Liver (tissue), 9 donors: ENCODE results near the gene THRA. TPM values are rescaled to one million over a fixed set of nuclear protein-coding genes. Genes with fewer than 3 reads are reported as not detected.

Experiments used
- DNase-seq: peaks from one replicate; pipeline ENCODE4 v3.0.0-alpha.2; 2017; ENCODE audit warnings: low spot score
- H3K27ac ChIP-seq, 2 donors: one replicate each; pipeline ENCODE4 v1.7.0; 2013; ENCODE audit warnings: inconsistent platforms in 2 of 2, low read length in 2 of 2, control low read depth in 1 of 2, low read depth in 1 of 2, mild to moderate bottlenecking in 1 of 2
- H3K27me3 ChIP-seq, 4 donors: one replicate each; pipeline versions ENCODE4 v1.6.1 to v1.7.0; 2013; ENCODE audit warnings: low read length in 3 of 4, inconsistent platforms in 1 of 4, mild to moderate bottlenecking in 1 of 4, moderate library complexity in 1 of 4; ENCODE audit not compliant: control insufficient read depth in 4 of 4, insufficient read depth in 4 of 4
- H3K36me3 ChIP-seq, 4 donors: one replicate each; pipeline versions ENCODE4 v1.6.1 to v1.7.0; 2013; ENCODE audit warnings: low read length in 3 of 4, mild to moderate bottlenecking in 3 of 4, low read depth in 1 of 4, moderate library complexity in 1 of 4; ENCODE audit not compliant: control insufficient read depth in 4 of 4, insufficient read depth in 3 of 4
- H3K4me1 ChIP-seq, 4 donors: one replicate each; pipeline versions ENCODE4 v1.6.1 to v1.7.0; 2013; ENCODE audit warnings: low read length in 3 of 4, mild to moderate bottlenecking in 3 of 4, moderate library complexity in 1 of 4; ENCODE audit not compliant: control insufficient read depth in 4 of 4, insufficient read depth in 4 of 4
- H3K4me3 ChIP-seq, 3 donors: one replicate each; pipeline versions ENCODE4 v1.6.1 to v1.7.0; 2013; ENCODE audit warnings: low read length in 3 of 3, control low read depth in 1 of 3, low read depth in 1 of 3, mild to moderate bottlenecking in 1 of 3
- H3K9ac ChIP-seq, 2 donors: one replicate each; pipeline ENCODE4 v1.7.0; 2013; ENCODE audit warnings: low read length in 2 of 2, mild to moderate bottlenecking in 2 of 2, moderate library complexity in 2 of 2, control low read depth in 1 of 2, low read depth in 1 of 2
- H3K9me3 ChIP-seq, 4 donors: one replicate each; pipeline versions ENCODE4 v1.6.1 to v1.7.0; 2013; ENCODE audit warnings: low read length in 3 of 4; ENCODE audit not compliant: control insufficient read depth in 4 of 4
- CTCF ChIP-seq: fragments of 150-350 bp; IDR thresholded peaks from 2 replicates; pipeline ENCODE4 v1.5.1; 2017; ENCODE audit warnings: improper control_type of control experiment, low read depth, low read length; ENCODE audit not compliant: missing input control
- EGR1 ChIP-seq, 2 donors: IDR thresholded peaks; 2 replicates each; pipeline ENCODE4 v1.6.1; 2016 to 2018; ENCODE audit warnings: antibody characterized with exemption in 2 of 2, low read depth in 2 of 2
- FOXA1 ChIP-seq: IDR thresholded peaks from 2 replicates; pipeline ENCODE4 v1.6.1; 2016; ENCODE audit warnings: antibody characterized with exemption
- FOXA2 ChIP-seq: IDR thresholded peaks from 2 replicates; pipeline ENCODE4 v1.6.1; 2016; ENCODE audit warnings: antibody characterized with exemption
- GABPA ChIP-seq, 2 donors: IDR thresholded peaks in 1 of 2; conservative IDR thresholded peaks in 1 of 2; 2 replicates each; pipeline ENCODE4 v1.6.1; 2016; ENCODE audit warnings: antibody characterized with exemption in 2 of 2, mild to moderate bottlenecking in 1 of 2, moderate library complexity in 1 of 2
- HNF4A ChIP-seq, 2 donors: conservative IDR thresholded peaks; 2 replicates each; pipeline ENCODE4 v1.6.1; 2016; ENCODE audit warnings: antibody characterized with exemption in 2 of 2, mild to moderate bottlenecking in 2 of 2
- HNF4G ChIP-seq: IDR thresholded peaks from 2 replicates; pipeline ENCODE4 v1.6.1; 2016; ENCODE audit warnings: antibody characterized with exemption
- JUND ChIP-seq, 2 donors: IDR thresholded peaks; 2 replicates each; pipeline ENCODE4 v1.6.1; 2016; ENCODE audit warnings: antibody characterized with exemption in 2 of 2
- NR2F2 ChIP-seq: IDR thresholded peaks from 2 replicates; pipeline ENCODE4 v1.6.1; 2016; ENCODE audit warnings: antibody characterized with exemption
- RAD21 ChIP-seq, 2 donors: IDR thresholded peaks; 2 replicates each; pipeline ENCODE4 v1.6.1; 2016; ENCODE audit warnings: antibody characterized with exemption in 2 of 2, mild to moderate bottlenecking in 2 of 2
- REST ChIP-seq: IDR thresholded peaks from 2 replicates; pipeline ENCODE4 v1.6.1; 2016; ENCODE audit warnings: antibody characterized with exemption, mild to moderate bottlenecking
- SP1 ChIP-seq: IDR thresholded peaks from 2 replicates; pipeline ENCODE4 v1.6.1; 2018; ENCODE audit warnings: antibody characterized with exemption, mild to moderate bottlenecking
- TAF1 ChIP-seq: conservative IDR thresholded peaks from 2 replicates; pipeline ENCODE4 v1.6.1; 2016; ENCODE audit warnings: antibody characterized with exemption, mild to moderate bottlenecking
- YY1 ChIP-seq: IDR thresholded peaks from 2 replicates; pipeline ENCODE4 v1.6.1; 2016; ENCODE audit warnings: antibody characterized with exemption, mild to moderate bottlenecking
- ZBTB33 ChIP-seq: IDR thresholded peaks from 2 replicates; pipeline ENCODE4 v1.6.1; 2016; ENCODE audit warnings: antibody characterized with exemption
- WGBS: extraction: QIAGEN DNeasy Blood & Tissue Kit; methylation state at CpG from one replicate; pipeline ENCODE4 v1.1.7; 2013; 5-methylcytosine and 5-hydroxymethylcytosine counted together
- polyA plus RNA-seq, 2 donors: library from polyadenylated mRNA; stranded (reverse) in 1 of 2; unstranded in 1 of 2; fragments of 200-250 nt in 1 of 2; fragments of >200 nt in 1 of 2; fragmentation: Nextera tagmentation in 1 of 2; extraction: Ambion mirVana in 1 of 2; gene quantifications; one replicate each; pipeline versions ENCODE4 v1.2.1 to v1.2.3, GENCODE V29; 2013 to 2015
- total RNA-seq, 2 donors: library from RNA; depleted of rRNA; stranded (reverse); fragments of >200 nt; gene quantifications; one replicate each; pipeline ENCODE4 v1.2.3, GENCODE V29; 2014
- donor health status: healthy.
- donor health status: healthy.
- donor health status: healthy.
- donor health status: healthy.
- donor health status: healthy.

Gene THRA
- total and polyA plus RNA-seq, 4 donors: 3.2 to 10.3 (median 7.4) TPM

- Histone ChIP-seq H3K27ac (no peak overlapping the region), H3K9me3 (no peaks in the 10 kb centered on the region), H3K36me3 (peaks cover 1 to 24% (median 7%) of the 10 kb centered on the region in 4 donors), H3K4me3 (no peak overlapping the region), H3K4me1 (peaks cover 0 to 1% (median 0%) of the 10 kb centered on the region in 4 donors), H3K27me3 (no peaks in the 10 kb centered on the region), H3K9ac (no peak overlapping the region)
- 92% methylated on average over 28 of the region's 28 CpGs for WGBS
- DNase-seq: no peak
- no peak for TF ChIP-seq RAD21 (IDR thresholded peaks at IDR 0.05)
Measured at GRCh38 chr17:40087903-40088718, 25.3 kb downstream of the THRA start.

- no peak for TF ChIP-seq TAF1
- TF ChIP-seq REST: no peak
- TF ChIP-seq CTCF: no peak
- TF ChIP-seq EGR1 (IDR thresholded peaks at IDR 0.05; ENCODE audit: low read depth in 2 of 2): no peak
- no peak for TF ChIP-seq HNF4G
- TF ChIP-seq HNF4A (conservative IDR thresholded peaks at IDR 0.05): no peak
- TF ChIP-seq FOXA1: no peak
- TF ChIP-seq SP1: no peak
- TF ChIP-seq GABPA (IDR thresholded peaks at IDR 0.05 in 1 of 2, conservative IDR thresholded peaks at IDR 0.05 in 1 of 2): no peak
- no peak for TF ChIP-seq JUND (IDR thresholded peaks at IDR 0.05)
- TF ChIP-seq NR2F2: no peak
- TF ChIP-seq FOXA2: no peak
- no peak for TF ChIP-seq YY1
- TF ChIP-seq ZBTB33: no peak
- no peak overlapping the region for H3K4me3 ChIP-seq
- no peak overlapping the region for H3K27ac ChIP-seq
- peaks cover 7 to 33% (median 18%) of the 10 kb centered on the region in 4 donors for H3K36me3 ChIP-seq
- DNase-seq: no peak
- H3K9ac ChIP-seq: no peak overlapping the region
- H3K27me3 ChIP-seq: no peaks in the 10 kb centered on the region
- H3K4me1 ChIP-seq: peaks cover 0 to 10% (median 5%) of the 10 kb centered on the region in 4 donors
- WGBS: 88% methylated on average over 26 of the region's 26 CpGs
- H3K9me3 ChIP-seq: no peaks in the 10 kb centered on the region
Measured at GRCh38 chr17:40089077-40089895, 26.5 kb downstream of the THRA start.
